Keratinocyte (primary cell): ENCODE measurements around the gene GCHFR.

Experiments used
- EZH2 ChIP-seq: IDR thresholded peaks from one replicate; pipeline ENCODE4 v1.6.1; 2012; ENCODE audit warnings: inconsistent platforms, mild to moderate bottlenecking, low read length, moderate library complexity
- TF ChIP-seq, protein P1 (sequence below), 3 experiments: IDR thresholded peaks in 1 of 3; conservative IDR thresholded peaks in 1 of 3; optimal IDR thresholded peaks in 1 of 3; 2 replicates in 2 of 3; 3 replicates in 1 of 3; pipeline versions ENCODE3 to v1.5.1; 2011; ENCODE audit warnings: low read length in 3 of 3, mild to moderate bottlenecking in 3 of 3, moderate library complexity in 2 of 3, control low read depth in 1 of 3, inconsistent platforms in 1 of 3; ENCODE audit not compliant: insufficient read depth in 2 of 3; ENCODE audit errors: extremely low read depth in 1 of 3

DNA sequence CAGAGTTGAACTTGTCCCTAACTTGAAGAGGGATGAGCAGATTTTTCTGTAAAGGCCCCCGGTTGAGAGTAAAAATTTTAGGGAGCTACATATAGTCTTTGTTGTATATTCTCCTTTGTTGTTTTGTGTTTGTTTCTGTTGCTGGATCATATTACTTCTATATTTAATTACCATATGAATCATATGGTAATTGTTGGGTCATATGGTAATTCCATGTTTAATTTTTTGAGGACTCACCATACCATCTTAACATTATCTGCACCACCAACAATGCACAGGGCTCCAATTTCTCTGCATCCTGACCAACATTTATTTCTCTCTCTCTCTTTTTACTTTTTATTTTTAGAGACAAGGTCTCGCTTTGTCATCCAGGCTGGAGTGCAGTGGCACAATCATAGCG is 35.7 kb downstream of the GCHFR start:
- TF ChIP-seq, protein P1, sequence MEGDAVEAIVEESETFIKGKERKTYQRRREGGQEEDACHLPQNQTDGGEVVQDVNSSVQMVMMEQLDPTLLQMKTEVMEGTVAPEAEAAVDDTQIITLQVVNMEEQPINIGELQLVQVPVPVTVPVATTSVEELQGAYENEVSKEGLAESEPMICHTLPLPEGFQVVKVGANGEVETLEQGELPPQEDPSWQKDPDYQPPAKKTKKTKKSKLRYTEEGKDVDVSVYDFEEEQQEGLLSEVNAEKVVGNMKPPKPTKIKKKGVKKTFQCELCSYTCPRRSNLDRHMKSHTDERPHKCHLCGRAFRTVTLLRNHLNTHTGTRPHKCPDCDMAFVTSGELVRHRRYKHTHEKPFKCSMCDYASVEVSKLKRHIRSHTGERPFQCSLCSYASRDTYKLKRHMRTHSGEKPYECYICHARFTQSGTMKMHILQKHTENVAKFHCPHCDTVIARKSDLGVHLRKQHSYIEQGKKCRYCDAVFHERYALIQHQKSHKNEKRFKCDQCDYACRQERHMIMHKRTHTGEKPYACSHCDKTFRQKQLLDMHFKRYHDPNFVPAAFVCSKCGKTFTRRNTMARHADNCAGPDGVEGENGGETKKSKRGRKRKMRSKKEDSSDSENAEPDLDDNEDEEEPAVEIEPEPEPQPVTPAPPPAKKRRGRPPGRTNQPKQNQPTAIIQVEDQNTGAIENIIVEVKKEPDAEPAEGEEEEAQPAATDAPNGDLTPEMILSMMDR (optimal IDR thresholded peaks at IDR 0.05 in 1 of 3, IDR thresholded peaks at IDR 0.05 in 1 of 3, conservative IDR thresholded peaks at IDR 0.05 in 1 of 3; ENCODE audit: extremely low read depth in 1 of 3, insufficient read depth in 2 of 3, low read length in 3 of 3) = no peak
- TF ChIP-seq EZH2 = no peak
